ENCODE data around the gene S100A2.

GRCh38 chr1:153541641-153542590 is 23.7 kb downstream of the S100A2 start:
- no peak for TF ChIP-seq POLR2A (IDR thresholded peaks at IDR 0.05)
- TF ChIP-seq CTCF (IDR thresholded peaks at IDR 0.05 in 8 of 11, conservative IDR thresholded peaks at IDR 0.05 in 3 of 11), result no peak
- no peak for TF ChIP-seq POLR2AphosphoS5 (IDR thresholded peaks at IDR 0.05)

Data from spleen (tissue), 7 donors.